HepG2 (cell line): ENCODE data around the gene GMPR.

ENCODE experiments used
- CTCF ChIP-seq: sonication (generic); formaldehyde crosslinking; IDR thresholded peaks from 2 replicates; pipeline ENCODE4 v1.5.0; 2020; ENCODE audit warnings: mild to moderate bottlenecking, missing genetic modification reagents, moderate library complexity
- GABPA ChIP-seq, 2 experiments: IDR thresholded peaks; 2 replicates each; pipeline ENCODE4 v1.6.1; 2011 to 2016; ENCODE audit warnings: low read depth in 2 of 2, low read length in 1 of 2, missing biosample characterization in 1 of 2, missing genetic modification characterization in 1 of 2
- KIAA2018 ChIP-seq: sonication (generic); formaldehyde crosslinking; IDR thresholded peaks from 2 replicates; pipeline ENCODE4 v1.5.0; 2020; ENCODE audit warnings: mild to moderate bottlenecking, missing genetic modification reagents, borderline replicate concordance
- MXD4 ChIP-seq: IDR thresholded peaks from 2 replicates; pipeline ENCODE4 v1.6.1; 2016; ENCODE audit warnings: mild to moderate bottlenecking, missing biosample characterization, missing genetic modification reagents
- NCOR1 ChIP-seq: fragments of 200-600 bp; sonication (generic); IDR thresholded peaks from 2 replicates; pipeline ENCODE4 v1.7.0; 2017; ENCODE audit warnings: antibody characterized with exemption, low read length, borderline replicate concordance
- REXO4 ChIP-seq: sonication (generic); formaldehyde crosslinking; IDR thresholded peaks from 2 replicates; pipeline ENCODE4 v1.8.0; 2022; ENCODE audit warnings: missing genetic modification reagents, mild to moderate bottlenecking, borderline replicate concordance
- SPEN ChIP-seq: sonication (generic); formaldehyde crosslinking; IDR thresholded peaks from 2 replicates; pipeline ENCODE4 v1.5.1; 2020; ENCODE audit warnings: low read depth, mild to moderate bottlenecking, missing genetic modification reagents
- TAF1 ChIP-seq: sonication (generic); formaldehyde crosslinking; IDR thresholded peaks from 2 replicates; pipeline ENCODE4 v1.4.0; 2020; ENCODE audit warnings: missing genetic modification reagents
- WIZ ChIP-seq: sonication (generic); formaldehyde crosslinking; IDR thresholded peaks from 2 replicates; pipeline ENCODE4 v1.5.1; 2020; ENCODE audit warnings: mild to moderate bottlenecking, missing genetic modification reagents
- ZNF430 ChIP-seq: sonication (generic); formaldehyde crosslinking; IDR thresholded peaks from 2 replicates; pipeline ENCODE4 v1.9.0; 2021; ENCODE audit warnings: mild to moderate bottlenecking, missing genetic modification reagents
- ZZZ3 ChIP-seq: sonication (generic); formaldehyde crosslinking; IDR thresholded peaks from 2 replicates; pipeline ENCODE4 v1.4.0; 2020; ENCODE audit warnings: missing genetic modification reagents, mild to moderate bottlenecking, borderline replicate concordance
- TF ChIP-seq, protein P1 (sequence below): IDR thresholded peaks from 2 replicates; pipeline ENCODE4 v1.6.1; 2012; ENCODE audit warnings: inconsistent platforms
- TF ChIP-seq, protein P2 (sequence below): sonication (generic); formaldehyde crosslinking; IDR thresholded peaks from 2 replicates; pipeline ENCODE4 v1.5.1; 2020; ENCODE audit warnings: missing genetic modification reagents, mild to moderate bottlenecking, borderline replicate concordance

DNA sequence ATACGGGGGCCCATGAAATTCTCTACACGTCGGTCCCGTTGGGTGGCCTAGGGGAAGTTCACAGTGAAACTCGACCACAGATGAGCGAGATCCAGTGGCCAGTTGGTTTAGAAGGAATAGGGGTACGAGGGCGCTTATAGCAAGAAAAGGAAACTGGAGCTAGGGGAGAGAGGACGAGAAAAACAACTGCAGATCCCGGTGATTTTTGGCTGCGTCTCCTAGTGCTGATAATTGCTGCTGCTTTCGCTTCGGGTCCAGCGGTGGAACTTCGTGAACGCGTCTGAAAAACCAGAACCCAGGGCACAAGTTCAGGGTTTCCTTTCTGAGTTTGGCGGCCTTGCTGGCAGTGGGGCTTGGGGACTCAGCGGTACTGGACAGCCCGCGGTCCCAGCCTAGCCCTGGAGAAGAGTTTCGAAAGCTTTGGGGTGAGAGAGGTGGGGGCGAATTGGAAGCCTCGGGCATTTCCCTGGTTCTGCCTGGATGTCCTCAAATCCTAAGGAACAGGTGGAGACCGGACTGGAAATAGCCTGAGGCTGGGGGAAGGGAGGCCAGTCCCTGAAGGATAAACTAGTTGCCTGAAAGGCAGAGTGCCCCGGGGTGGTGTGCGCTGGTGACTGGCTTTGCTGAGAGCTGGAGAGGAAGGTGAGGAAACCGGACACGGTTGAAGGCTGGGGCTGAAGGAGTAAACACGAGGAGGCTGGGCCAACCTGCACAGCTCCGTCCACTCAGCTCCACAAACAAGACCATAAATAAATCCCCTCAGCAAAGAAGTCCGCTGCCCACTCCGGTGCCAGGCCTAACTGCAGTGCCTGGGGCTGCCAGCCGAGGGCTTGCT is 793 bp downstream of the GMPR start:
- TF ChIP-seq, protein P1, sequence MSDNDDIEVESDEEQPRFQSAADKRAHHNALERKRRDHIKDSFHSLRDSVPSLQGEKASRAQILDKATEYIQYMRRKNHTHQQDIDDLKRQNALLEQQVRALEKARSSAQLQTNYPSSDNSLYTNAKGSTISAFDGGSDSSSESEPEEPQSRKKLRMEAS, result no peak
- no peak for TF ChIP-seq REXO4
- peak; percentile 30; the same call in 1 of the 2 replicates for TF ChIP-seq CTCF (CRISPR knock-in tag)
- TF ChIP-seq, protein P2, sequence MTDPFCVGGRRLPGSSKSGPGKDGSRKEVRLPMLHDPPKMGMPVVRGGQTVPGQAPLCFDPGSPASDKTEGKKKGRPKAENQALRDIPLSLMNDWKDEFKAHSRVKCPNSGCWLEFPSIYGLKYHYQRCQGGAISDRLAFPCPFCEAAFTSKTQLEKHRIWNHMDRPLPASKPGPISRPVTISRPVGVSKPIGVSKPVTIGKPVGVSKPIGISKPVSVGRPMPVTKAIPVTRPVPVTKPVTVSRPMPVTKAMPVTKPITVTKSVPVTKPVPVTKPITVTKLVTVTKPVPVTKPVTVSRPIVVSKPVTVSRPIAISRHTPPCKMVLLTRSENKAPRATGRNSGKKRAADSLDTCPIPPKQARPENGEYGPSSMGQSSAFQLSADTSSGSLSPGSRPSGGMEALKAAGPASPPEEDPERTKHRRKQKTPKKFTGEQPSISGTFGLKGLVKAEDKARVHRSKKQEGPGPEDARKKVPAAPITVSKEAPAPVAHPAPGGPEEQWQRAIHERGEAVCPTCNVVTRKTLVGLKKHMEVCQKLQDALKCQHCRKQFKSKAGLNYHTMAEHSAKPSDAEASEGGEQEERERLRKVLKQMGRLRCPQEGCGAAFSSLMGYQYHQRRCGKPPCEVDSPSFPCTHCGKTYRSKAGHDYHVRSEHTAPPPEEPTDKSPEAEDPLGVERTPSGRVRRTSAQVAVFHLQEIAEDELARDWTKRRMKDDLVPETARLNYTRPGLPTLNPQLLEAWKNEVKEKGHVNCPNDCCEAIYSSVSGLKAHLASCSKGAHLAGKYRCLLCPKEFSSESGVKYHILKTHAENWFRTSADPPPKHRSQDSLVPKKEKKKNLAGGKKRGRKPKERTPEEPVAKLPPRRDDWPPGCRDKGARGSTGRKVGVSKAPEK (CRISPR knock-in tag), result no peak
- no peak for TF ChIP-seq KIAA2018 (CRISPR knock-in tag)
- TF ChIP-seq ZNF430 (CRISPR knock-in tag), result no peak
- no peak for TF ChIP-seq GABPA (IDR thresholded peaks at IDR 0.05; ENCODE audit: low read depth, low read length)
- TF ChIP-seq GABPA (CRISPR knock-in tag; IDR thresholded peaks at IDR 0.05; ENCODE audit: low read depth), result no peak
- no peak for TF ChIP-seq ZZZ3
- no peak for TF ChIP-seq MXD4 (CRISPR knock-in tag)
- TF ChIP-seq NCOR1, result no peak
- no peak for TF ChIP-seq TAF1 (CRISPR knock-in tag)
- no peak for TF ChIP-seq SPEN (CRISPR knock-in tag)
- TF ChIP-seq WIZ, result no peak
